ENCODE data around the gene SUGCT. TPM values are rescaled to one million over a fixed set of nuclear protein-coding genes. Genes with fewer than 3 reads are reported as not detected.

SUGCT gene
- total and polyA plus RNA-seq, 2 of the 13 experiments (the other 11 are each of a cell fraction or from before 2014, with no cell fraction given), result 10.1 to 22.2 TPM

DNA sequence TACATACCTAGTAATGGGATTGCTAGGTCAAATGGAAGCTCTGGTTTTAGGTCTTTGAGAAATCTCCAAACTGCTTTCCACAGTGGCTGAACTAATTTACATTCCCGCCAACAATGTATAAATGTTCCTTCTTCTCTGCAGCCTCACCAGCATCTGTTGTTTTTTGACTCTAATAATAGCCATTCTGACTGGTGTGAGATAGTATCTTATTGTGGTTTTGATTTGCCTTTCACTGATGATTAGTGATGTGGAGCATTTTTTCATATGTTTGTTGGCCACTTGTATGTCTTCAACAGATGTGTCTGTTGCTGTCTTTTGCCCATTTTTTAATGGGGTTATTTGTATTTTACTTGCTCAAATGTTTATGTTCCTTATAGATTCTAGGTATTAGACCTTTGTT lies 675.5 kb downstream of the SUGCT start:
- no peaks in the 10 kb centered on the region for H4K20me1 ChIP-seq (ENCODE audit: insufficient read depth, low read length)
- no peaks in the 10 kb centered on the region for H3K4me1 ChIP-seq (ENCODE audit: insufficient read depth, low read length)
- no TSS peak for BruUV-seq (replicated peaks)
- FAIRE-seq (no peak), DNase-seq (ENCODE audit: low spot score) (no peak), ATAC-seq (no peak)
- no peaks in the 10 kb centered on the region for H3K79me2 ChIP-seq (ENCODE audit: insufficient read depth, low read length)
- no peak overlapping the region for H3K4me3 ChIP-seq (replicated peaks in 1 of 3; ENCODE audit: insufficient read depth in 1 of 3, low read depth in 2 of 3, low read length in 3 of 3)
- no peak overlapping the region for H3K9ac ChIP-seq (ENCODE audit: insufficient read depth, low read depth, low read length)
- H3K4me2 ChIP-seq (ENCODE audit: low read depth, low read length), result no peak overlapping the region
- intact Hi-C loops (cut with micrococcal nuclease; ENCODE audit: unreplicated experiment) (no loop called here), in situ Hi-C loops (cut with HindIII; ENCODE audit: extremely low pct_ligation_motif_present, low pct_unique_long_range_greater_than_20kb) (no loop called here)
- peaks cover 9% of the 10 kb centered on the region; the same call in 1 of the 2 replicates for H3K9me3 ChIP-seq (ENCODE audit: low read length)
- H3K27ac ChIP-seq (ENCODE audit: extremely low read length, insufficient read depth, low read length), result no peak overlapping the region
- TF ChIP-seq ZNF740 (CRISPR knock-in tag; IDR thresholded peaks at IDR 0.05), result no peak
- TF ChIP-seq AKNA (CRISPR knock-in tag; IDR thresholded peaks at IDR 0.05; ENCODE audit: borderline replicate concordance), result no peak
- no peak for TF ChIP-seq PATZ1 (CRISPR knock-in tag; IDR thresholded peaks at IDR 0.05)
- no peak for TF ChIP-seq GATAD2A (CRISPR knock-in tag; IDR thresholded peaks at IDR 0.05)
- no peak for TF ChIP-seq RFX1 (IDR thresholded peaks at IDR 0.05)
- no peak for TF ChIP-seq SMAD9 (CRISPR knock-in tag; IDR thresholded peaks at IDR 0.05)
- TF ChIP-seq MLXIP (CRISPR knock-in tag; IDR thresholded peaks at IDR 0.05; ENCODE audit: borderline replicate concordance), result no peak
- TF ChIP-seq FUBP1 (CRISPR knock-in tag; IDR thresholded peaks at IDR 0.05; ENCODE audit: borderline replicate concordance), result no peak
- no peaks in the 10 kb centered on the region for H3K27me3 ChIP-seq (ENCODE audit: control insufficient read depth in 1 of 2, insufficient read depth in 2 of 2, low read length in 2 of 2)
- whole genome bisulfite sequencing (ENCODE audit: low lambda C conversion rate), result 94% methylated on average over 1 of the region's 1 CpG
- POLR2A ChIA-PET, result no interaction called here
- CTCF ChIA-PET (ENCODE audit: low intra/inter-chr PET ratio, low total read pairs), result no interaction called here
- H3K36me3 ChIP-seq (replicated peaks in 1 of 2; ENCODE audit: control insufficient read depth in 1 of 2, insufficient read depth in 2 of 2, low read length in 2 of 2), result no peaks in the 10 kb centered on the region
- no peak overlapping the region for H2AFZ ChIP-seq (ENCODE audit: low read length)
